Nephron progenitor cell (in vitro differentiated cells): ENCODE measurements around the gene IFNA1.
"Not testable (repeated sequence)": the region's sequence is repeated elsewhere in the genome, so short reads cannot be mapped to it uniquely, and the experiment has no call there.

Source experiments
- DNase-seq: peaks from one replicate; pipeline ENCODE4 v3.0.0; 2021
- H3K27ac Mint-ChIP-seq: 2 replicates; pipeline ENCODE4 v1.8.0; 2021; ENCODE audit warnings: mild to moderate bottlenecking, moderate library complexity, mixed read lengths
- H3K27me3 Mint-ChIP-seq: 2 replicates; pipeline ENCODE4 v1.8.0; 2021; ENCODE audit warnings: mild to moderate bottlenecking, low read depth, mixed read lengths; ENCODE audit not compliant: poor library complexity
- H3K36me3 Mint-ChIP-seq: 2 replicates; pipeline ENCODE4 v1.8.0; 2021; ENCODE audit warnings: low read depth, mixed read lengths
- H3K4me1 Mint-ChIP-seq: 2 replicates; pipeline ENCODE4 v1.8.0; 2021; ENCODE audit warnings: mixed read lengths
- H3K4me3 Mint-ChIP-seq: 2 replicates; pipeline ENCODE4 v1.8.0; 2021; ENCODE audit warnings: mild to moderate bottlenecking, moderate library complexity, mixed read lengths
- H3K9me3 Mint-ChIP-seq: 2 replicates; pipeline ENCODE4 v1.8.0; 2021; ENCODE audit warnings: mild to moderate bottlenecking, moderate library complexity, mixed read lengths
- TF ChIP-seq, protein P1 (sequence below): fragments of 200-600 bp; sonication (generic); IDR thresholded peaks from 2 replicates; pipeline ENCODE4 v1.5.0; 2021; ENCODE audit warnings: antibody characterized with exemption

IFNA1 gene

DNA sequence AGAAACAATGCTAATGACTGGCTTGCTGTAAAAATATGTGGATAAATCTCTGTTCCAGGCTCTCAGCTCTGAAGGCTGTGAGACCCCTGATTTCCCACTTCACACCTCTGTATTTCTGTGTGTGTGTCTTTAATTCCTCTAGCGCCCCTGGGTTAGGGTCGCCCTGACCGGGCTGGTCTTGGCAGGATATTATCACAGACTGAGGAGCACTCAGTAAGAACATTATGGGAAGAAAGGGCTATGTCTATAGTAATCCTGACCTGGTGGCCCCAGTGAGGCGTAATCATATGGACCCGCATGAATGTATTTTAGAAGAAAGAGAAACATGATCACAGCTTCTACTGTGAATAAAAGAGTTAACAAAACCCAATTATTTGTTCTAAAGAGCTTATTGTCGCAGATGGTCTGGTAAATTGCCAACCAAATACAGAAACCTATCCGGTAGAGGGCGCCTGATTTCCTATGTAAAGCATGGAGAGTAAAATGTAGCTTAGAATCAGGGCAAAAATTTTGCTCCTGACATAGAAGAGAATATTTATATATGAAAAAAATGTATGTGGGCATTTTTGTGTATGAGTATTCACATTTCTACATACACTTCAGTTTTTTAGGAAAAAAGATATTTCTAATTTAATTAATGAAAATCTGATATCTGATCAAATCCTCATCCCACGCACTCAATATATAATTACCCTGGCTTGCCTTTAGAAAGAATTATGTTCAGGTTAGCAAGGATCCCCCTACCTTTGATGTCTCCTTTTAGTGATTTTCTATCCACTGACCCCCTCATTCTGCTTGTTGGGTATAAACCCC, 5.8 kb upstream of the IFNA1 start:
- peaks cover 5% of the 10 kb centered on the region for H3K4me1 Mint-ChIP-seq
- no peak overlapping the region for H3K27ac Mint-ChIP-seq
- H3K9me3 Mint-ChIP-seq, result peaks cover 7% of the 10 kb centered on the region
- peak; percentile 16 for DNase-seq
- H3K4me3 Mint-ChIP-seq, result no peak overlapping the region
- H3K36me3 Mint-ChIP-seq, result no peaks in the 10 kb centered on the region
- H3K27me3 Mint-ChIP-seq, result peaks cover 2% of the 10 kb centered on the region
- TF ChIP-seq, protein P1, sequence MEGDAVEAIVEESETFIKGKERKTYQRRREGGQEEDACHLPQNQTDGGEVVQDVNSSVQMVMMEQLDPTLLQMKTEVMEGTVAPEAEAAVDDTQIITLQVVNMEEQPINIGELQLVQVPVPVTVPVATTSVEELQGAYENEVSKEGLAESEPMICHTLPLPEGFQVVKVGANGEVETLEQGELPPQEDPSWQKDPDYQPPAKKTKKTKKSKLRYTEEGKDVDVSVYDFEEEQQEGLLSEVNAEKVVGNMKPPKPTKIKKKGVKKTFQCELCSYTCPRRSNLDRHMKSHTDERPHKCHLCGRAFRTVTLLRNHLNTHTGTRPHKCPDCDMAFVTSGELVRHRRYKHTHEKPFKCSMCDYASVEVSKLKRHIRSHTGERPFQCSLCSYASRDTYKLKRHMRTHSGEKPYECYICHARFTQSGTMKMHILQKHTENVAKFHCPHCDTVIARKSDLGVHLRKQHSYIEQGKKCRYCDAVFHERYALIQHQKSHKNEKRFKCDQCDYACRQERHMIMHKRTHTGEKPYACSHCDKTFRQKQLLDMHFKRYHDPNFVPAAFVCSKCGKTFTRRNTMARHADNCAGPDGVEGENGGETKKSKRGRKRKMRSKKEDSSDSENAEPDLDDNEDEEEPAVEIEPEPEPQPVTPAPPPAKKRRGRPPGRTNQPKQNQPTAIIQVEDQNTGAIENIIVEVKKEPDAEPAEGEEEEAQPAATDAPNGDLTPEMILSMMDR, result peak; percentile 30

DNA sequence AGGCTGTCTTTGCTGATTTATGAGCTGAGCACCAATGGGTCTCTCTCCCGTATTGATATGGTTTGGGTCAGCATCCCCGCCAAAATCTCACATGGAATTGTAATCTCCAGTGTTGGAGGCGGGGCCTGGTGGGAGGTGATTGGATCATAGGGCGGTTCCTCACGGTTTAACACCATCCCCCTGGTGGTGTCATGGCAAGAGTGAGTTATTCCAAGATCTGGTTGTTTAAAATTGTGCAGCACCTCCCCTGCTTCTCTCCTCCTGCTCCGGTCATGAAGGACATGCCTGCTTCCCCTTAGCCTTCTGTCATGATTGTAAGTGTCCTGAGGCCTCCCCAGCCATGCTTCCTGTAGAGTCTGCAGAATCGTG, 5.2 kb upstream of the IFNA1 start:
- not testable (repeated sequence) for H3K36me3 Mint-ChIP-seq, H3K4me1 Mint-ChIP-seq, DNase-seq, H3K4me3 Mint-ChIP-seq, H3K27me3 Mint-ChIP-seq, H3K27ac Mint-ChIP-seq, H3K9me3 Mint-ChIP-seq

DNA sequence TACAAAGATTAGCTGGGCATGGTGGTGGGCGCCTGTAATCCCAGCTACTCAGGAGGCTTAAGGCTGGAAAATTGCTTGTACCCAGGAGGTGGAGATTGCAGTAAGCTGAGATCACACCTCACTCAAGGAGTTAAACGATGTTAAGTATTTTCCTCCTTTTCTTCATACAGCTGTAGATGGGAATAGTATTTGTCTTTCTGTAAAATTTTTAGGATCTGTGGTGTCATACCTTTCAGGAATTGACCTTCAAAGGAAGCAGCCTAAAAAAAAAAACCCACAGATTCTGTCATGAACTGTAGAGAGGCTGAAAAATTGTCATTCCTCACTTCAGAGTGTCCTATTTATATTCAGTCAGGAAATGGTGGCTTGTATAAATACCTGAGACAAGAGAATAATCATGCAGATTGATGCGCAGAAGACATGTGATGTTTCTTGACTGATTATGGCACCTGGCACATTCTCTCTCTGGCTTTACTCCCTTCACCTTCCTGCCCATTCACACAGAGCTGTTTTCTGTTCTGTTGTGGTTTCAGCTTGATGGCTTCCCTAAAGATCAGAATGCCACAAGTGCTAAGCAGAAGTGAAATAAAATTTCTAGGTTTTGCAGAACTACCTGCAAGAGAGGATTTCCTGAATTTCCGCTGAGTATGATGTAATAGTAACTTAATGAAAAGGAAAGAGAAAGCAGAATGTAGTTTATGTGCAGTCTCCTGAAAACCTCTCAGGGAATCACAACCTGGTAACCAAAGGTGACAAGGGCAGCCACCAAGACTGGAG, 3.8 kb downstream of the IFNA1 start:
- Mint-ChIP-seq H3K36me3 (peaks cover 4% of the 10 kb centered on the region), H3K4me3 (no peak overlapping the region), H3K9me3 (peaks cover 26% of the 10 kb centered on the region), H3K27me3 (no peaks in the 10 kb centered on the region), H3K4me1 (peaks cover 31% of the 10 kb centered on the region), H3K27ac (no peak overlapping the region)
- TF ChIP-seq, protein P1, result no peak
- DNase-seq, result no peak

DNA sequence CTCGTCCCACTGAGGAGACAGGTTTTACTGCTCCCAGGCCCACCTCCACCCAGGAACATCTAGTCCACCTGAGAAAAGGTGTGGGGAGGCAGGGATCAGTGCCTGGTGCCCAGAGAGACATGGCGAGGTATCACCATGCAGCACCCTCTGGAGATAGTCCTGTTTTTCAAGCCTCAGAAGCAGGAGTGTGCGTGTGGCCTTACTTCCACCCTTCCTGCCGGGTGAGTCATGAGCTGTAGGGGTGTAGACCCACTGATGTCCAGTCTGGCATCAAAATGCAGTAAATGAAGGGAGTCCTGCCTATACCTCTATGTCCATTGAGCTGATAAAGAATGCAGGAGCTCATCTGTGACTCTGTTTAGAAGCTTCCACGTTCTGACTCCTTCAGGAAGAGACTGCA, 9.1 kb downstream of the IFNA1 start:
- not testable (repeated sequence) for H3K36me3 Mint-ChIP-seq, H3K9me3 Mint-ChIP-seq, H3K27me3 Mint-ChIP-seq, H3K4me3 Mint-ChIP-seq, H3K27ac Mint-ChIP-seq, DNase-seq
- H3K4me1 Mint-ChIP-seq, result peaks cover 63% of the 10 kb centered on the region

DNA sequence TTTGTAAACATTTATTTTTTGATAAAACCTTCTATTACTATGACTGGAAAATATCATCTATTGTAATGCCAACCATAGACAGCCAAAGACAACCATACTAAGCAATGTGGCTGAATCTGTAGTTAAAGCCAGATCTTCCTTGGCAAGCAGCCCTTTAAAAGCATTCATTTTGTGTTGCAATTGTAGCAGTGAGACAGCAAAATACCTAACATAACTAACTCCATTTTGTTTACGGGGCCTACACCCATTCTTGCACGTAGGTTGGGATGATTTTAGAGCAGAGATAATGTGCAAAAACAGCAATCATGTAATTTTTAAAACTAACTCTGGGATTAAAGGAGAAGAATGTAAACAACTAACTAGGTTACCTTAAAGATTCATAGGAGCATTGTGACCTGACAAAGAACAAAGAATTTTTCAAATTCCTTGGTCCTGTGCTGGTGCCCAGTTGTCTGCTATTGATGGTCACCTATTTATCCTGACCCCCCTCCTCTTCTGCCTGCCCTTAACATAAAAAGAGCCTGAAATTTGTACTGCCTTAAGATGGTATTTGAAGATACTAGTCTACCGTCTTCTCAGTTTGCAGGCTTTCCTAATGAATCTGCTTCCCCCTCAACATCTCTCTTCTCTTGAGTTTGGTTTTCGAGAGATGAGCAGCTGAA, 10.6 kb downstream of the IFNA1 start:
- Mint-ChIP-seq H3K4me3 (no peak overlapping the region), H3K9me3 (no peaks in the 10 kb centered on the region), H3K36me3 (no peaks in the 10 kb centered on the region), H3K27ac (no peak overlapping the region), H3K4me1 (peaks cover 64% of the 10 kb centered on the region), H3K27me3 (peaks cover 10% of the 10 kb centered on the region)
- no peak for DNase-seq
- TF ChIP-seq, protein P1, result no peak

DNA sequence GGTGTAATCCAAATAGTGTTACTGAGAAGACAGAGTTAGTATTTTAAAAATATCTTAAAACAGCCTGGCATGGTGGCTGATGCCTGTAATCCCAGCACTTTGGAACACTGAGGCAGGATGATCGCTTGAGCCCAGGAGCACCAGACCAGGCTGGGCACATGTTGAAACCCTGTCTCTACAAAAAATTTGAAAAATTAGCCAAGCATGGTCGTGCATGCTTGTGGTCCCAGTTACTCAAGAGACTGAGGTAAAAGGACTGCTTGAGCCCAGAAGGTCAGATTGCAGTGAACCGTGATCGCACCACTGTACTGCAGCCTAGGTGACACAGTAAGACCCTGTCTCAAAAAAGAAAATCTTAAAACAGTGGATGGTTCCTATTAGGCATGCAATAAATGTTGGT, 12.4 kb downstream of the IFNA1 start:
- Mint-ChIP-seq H3K27me3 (peaks cover 15% of the 10 kb centered on the region), H3K9me3 (peaks cover 6% of the 10 kb centered on the region), H3K4me3 (no peak overlapping the region), H3K4me1 (peaks cover 46% of the 10 kb centered on the region), H3K36me3 (no peaks in the 10 kb centered on the region), H3K27ac (no peak overlapping the region)
- DNase-seq, result no peak
- TF ChIP-seq, protein P1, result no peak
